ENCODE results near the gene PRIM1. TPM values are rescaled to one million over a fixed set of nuclear protein-coding genes. Genes with fewer than 3 reads are reported as not detected.
"Not testable (repeated sequence)": the region's sequence is repeated elsewhere in the genome, so short reads cannot be mapped to it uniquely, and the experiment has no call there.

Gene PRIM1
- polyA plus RNA-seq, 2 donors = 3.2 to 7.4 TPM

- Histone ChIP-seq H3K27ac (ENCODE audit: low read depth in 2 of 2, low read length in 1 of 2) (no peak overlapping the region), H3K4me3 (ENCODE audit: low read depth in 1 of 2, low read length in 2 of 2) (no peak overlapping the region), H3K27me3 (ENCODE audit: control insufficient read depth in 1 of 2, insufficient read depth in 2 of 2, low read length in 2 of 2) (no peaks in the 10 kb centered on the region), H3K9me3 (ENCODE audit: control insufficient read depth in 2 of 2, insufficient read depth in 1 of 2, low read depth in 1 of 2, low read length in 1 of 2) (no peaks in the 10 kb centered on the region), H3K36me3 (ENCODE audit: control insufficient read depth in 2 of 2, insufficient read depth in 2 of 2, low read length in 1 of 2) (peaks cover 0 to 23% of the 10 kb centered on the region in 2 donors), H3K4me1 (ENCODE audit: control insufficient read depth in 2 of 2, insufficient read depth in 2 of 2, low read length in 1 of 2) (peaks cover 9 to 14% of the 10 kb centered on the region in 2 donors)
- 92 to 93% methylated on average over 2 of the region's 2 CpGs for WGBS, 2 donors
Measured at GRCh38 chr12:56714431-56714929, 37.6 kb downstream of the PRIM1 start.

- H3K4me1 ChIP-seq (ENCODE audit: control insufficient read depth in 2 of 2, insufficient read depth in 2 of 2, low read length in 1 of 2) = peaks cover 3 to 9% of the 10 kb centered on the region in 2 donors
- no peaks in the 10 kb centered on the region for H3K9me3 ChIP-seq (ENCODE audit: control insufficient read depth in 2 of 2, insufficient read depth in 1 of 2, low read depth in 1 of 2, low read length in 1 of 2)
- H3K4me3 ChIP-seq (ENCODE audit: low read depth in 1 of 2, low read length in 2 of 2) = no peak overlapping the region
- peaks cover 0 to 19% of the 10 kb centered on the region in 2 donors for H3K36me3 ChIP-seq (ENCODE audit: control insufficient read depth in 2 of 2, insufficient read depth in 2 of 2, low read length in 1 of 2)
- no peaks in the 10 kb centered on the region for H3K27me3 ChIP-seq (ENCODE audit: control insufficient read depth in 1 of 2, insufficient read depth in 2 of 2, low read length in 2 of 2)
- no peak overlapping the region for H3K27ac ChIP-seq (ENCODE audit: low read depth in 2 of 2, low read length in 1 of 2)
- 88 to 93% methylated on average over 3 of the region's 3 CpGs for WGBS, 2 donors
Measured at GRCh38 chr12:56713345-56713744, 38.8 kb downstream of the PRIM1 start.

GRCh38 chr12:56709759-56710376 is 42.3 kb downstream of the PRIM1 start:
- no peak overlapping the region for H3K4me3 ChIP-seq (ENCODE audit: low read depth in 1 of 2, low read length in 2 of 2)
- H3K4me1 ChIP-seq (ENCODE audit: control insufficient read depth in 2 of 2, insufficient read depth in 2 of 2, low read length in 1 of 2) = no peaks in the 10 kb centered on the region
- peaks cover 0 to 11% of the 10 kb centered on the region in 2 donors for H3K36me3 ChIP-seq (ENCODE audit: control insufficient read depth in 2 of 2, insufficient read depth in 2 of 2, low read length in 1 of 2)
- H3K27me3 ChIP-seq (ENCODE audit: control insufficient read depth in 1 of 2, insufficient read depth in 2 of 2, low read length in 2 of 2) = no peaks in the 10 kb centered on the region
- H3K9me3 ChIP-seq (ENCODE audit: control insufficient read depth in 2 of 2, insufficient read depth in 1 of 2, low read depth in 1 of 2, low read length in 1 of 2) = no peaks in the 10 kb centered on the region
- no peak overlapping the region for H3K27ac ChIP-seq (ENCODE audit: low read depth in 2 of 2, low read length in 1 of 2)
- WGBS, 2 donors = 74 to 76% methylated on average over 5 of the region's 5 CpGs

GRCh38 chr12:56704522-56704921 is 47.6 kb downstream of the PRIM1 start:
- H3K36me3 ChIP-seq (ENCODE audit: control insufficient read depth in 2 of 2, insufficient read depth in 2 of 2, low read length in 1 of 2); H3K9me3 ChIP-seq (ENCODE audit: control insufficient read depth in 2 of 2, insufficient read depth in 1 of 2, low read depth in 1 of 2, low read length in 1 of 2); H3K27me3 ChIP-seq (ENCODE audit: control insufficient read depth in 1 of 2, insufficient read depth in 2 of 2, low read length in 2 of 2); H3K4me3 ChIP-seq (ENCODE audit: low read depth in 1 of 2, low read length in 2 of 2); H3K4me1 ChIP-seq (ENCODE audit: control insufficient read depth in 2 of 2, insufficient read depth in 2 of 2, low read length in 1 of 2); H3K27ac ChIP-seq (ENCODE audit: low read depth in 2 of 2, low read length in 1 of 2): not testable (repeated sequence)
- WGBS, 2 donors = 82 to 87% methylated on average over 5 of the region's 5 CpGs

DNA sequence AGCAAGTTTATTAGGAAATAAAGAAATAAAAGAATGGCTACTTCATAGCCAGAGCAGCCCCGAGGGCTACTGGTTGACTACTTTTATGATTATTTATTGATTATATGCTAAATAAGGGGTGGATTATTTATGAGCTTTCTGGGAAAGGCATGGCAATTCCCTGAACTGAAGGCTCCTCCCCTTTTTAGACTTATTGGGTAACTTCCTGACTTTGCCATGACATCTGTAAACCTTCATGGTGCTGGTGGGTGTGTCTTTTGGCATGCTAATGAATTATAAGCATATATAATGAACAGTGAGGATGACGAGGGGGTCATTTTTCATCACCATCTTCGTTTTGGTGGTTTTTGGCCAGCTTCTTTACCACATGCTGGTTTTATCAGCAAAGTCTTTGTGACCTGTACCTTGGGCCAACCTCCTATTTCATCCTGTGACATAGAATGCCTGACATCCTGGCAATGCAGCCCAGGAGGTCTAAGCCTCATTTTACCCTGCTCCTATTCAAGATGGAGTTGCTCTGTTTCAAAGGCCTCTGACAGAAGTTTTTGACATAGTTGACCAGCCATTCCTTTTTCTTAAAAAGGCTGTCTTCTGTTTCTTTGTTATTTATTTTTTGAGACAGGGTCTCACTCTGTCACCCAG is 53.0 kb downstream of the PRIM1 start:
- Histone ChIP-seq H3K9me3 (ENCODE audit: control insufficient read depth in 2 of 2, insufficient read depth in 1 of 2, low read depth in 1 of 2, low read length in 1 of 2) (no peaks in the 10 kb centered on the region), H3K27ac (ENCODE audit: low read depth in 2 of 2, low read length in 1 of 2) (no peak overlapping the region), H3K36me3 (ENCODE audit: control insufficient read depth in 2 of 2, insufficient read depth in 2 of 2, low read length in 1 of 2) (no peaks in the 10 kb centered on the region), H3K4me1 (ENCODE audit: control insufficient read depth in 2 of 2, insufficient read depth in 2 of 2, low read length in 1 of 2) (no peaks in the 10 kb centered on the region), H3K27me3 (ENCODE audit: control insufficient read depth in 1 of 2, insufficient read depth in 2 of 2, low read length in 2 of 2) (no peaks in the 10 kb centered on the region), H3K4me3 (ENCODE audit: low read depth in 1 of 2, low read length in 2 of 2) (no peak overlapping the region)
- WGBS, 2 donors = 72 to 77% methylated on average over 3 of the region's 3 CpGs

GRCh38 chr12:56695327-56696101 is 56.6 kb downstream of the PRIM1 start:
- no peaks in the 10 kb centered on the region for H3K9me3 ChIP-seq (ENCODE audit: control insufficient read depth in 2 of 2, insufficient read depth in 1 of 2, low read depth in 1 of 2, low read length in 1 of 2)
- H3K36me3 ChIP-seq (ENCODE audit: control insufficient read depth in 2 of 2, insufficient read depth in 2 of 2, low read length in 1 of 2) = no peaks in the 10 kb centered on the region
- WGBS, 2 donors = 75 to 78% methylated on average over 2 of the region's 2 CpGs
- no peaks in the 10 kb centered on the region for H3K4me1 ChIP-seq (ENCODE audit: control insufficient read depth in 2 of 2, insufficient read depth in 2 of 2, low read length in 1 of 2)
- no peak overlapping the region for H3K27ac ChIP-seq (ENCODE audit: low read depth in 2 of 2, low read length in 1 of 2)
- no peak overlapping the region for H3K4me3 ChIP-seq (ENCODE audit: low read depth in 1 of 2, low read length in 2 of 2)
- H3K27me3 ChIP-seq (ENCODE audit: control insufficient read depth in 1 of 2, insufficient read depth in 2 of 2, low read length in 2 of 2) = no peaks in the 10 kb centered on the region

GRCh38 chr12:56694161-56694560 is 58.0 kb downstream of the PRIM1 start:
- H3K9me3 ChIP-seq (ENCODE audit: control insufficient read depth in 2 of 2, insufficient read depth in 1 of 2, low read depth in 1 of 2, low read length in 1 of 2) = no peaks in the 10 kb centered on the region
- H3K27me3 ChIP-seq (ENCODE audit: control insufficient read depth in 1 of 2, insufficient read depth in 2 of 2, low read length in 2 of 2) = no peaks in the 10 kb centered on the region
- H3K36me3 ChIP-seq (ENCODE audit: control insufficient read depth in 2 of 2, insufficient read depth in 2 of 2, low read length in 1 of 2) = no peaks in the 10 kb centered on the region
- 84 to 86% methylated on average over 5 of the region's 5 CpGs for WGBS, 2 donors
- no peak overlapping the region for H3K4me3 ChIP-seq (ENCODE audit: low read depth in 1 of 2, low read length in 2 of 2)
- H3K4me1 ChIP-seq (ENCODE audit: control insufficient read depth in 2 of 2, insufficient read depth in 2 of 2, low read length in 1 of 2) = no peaks in the 10 kb centered on the region
- H3K27ac ChIP-seq (ENCODE audit: low read depth in 2 of 2, low read length in 1 of 2) = no peak overlapping the region

DNA sequence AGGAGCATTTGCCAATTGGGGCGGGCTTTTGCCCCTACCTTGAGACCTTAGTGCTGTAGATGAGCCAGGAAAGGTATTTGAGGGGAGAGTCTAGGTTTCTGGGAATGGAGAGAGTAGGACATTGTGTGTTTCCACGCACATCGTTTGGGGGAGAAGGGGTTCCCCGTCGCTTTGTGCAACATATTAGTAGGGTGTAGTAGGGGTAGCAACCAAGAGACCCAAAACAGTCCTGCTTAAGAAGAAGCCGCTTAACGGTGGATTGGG is 63.3 kb downstream of the PRIM1 start:
- WGBS, 2 donors = 1 to 2% methylated on average over 7 of the region's 7 CpGs
- no peaks in the 10 kb centered on the region for H3K9me3 ChIP-seq (ENCODE audit: control insufficient read depth in 2 of 2, insufficient read depth in 1 of 2, low read depth in 1 of 2, low read length in 1 of 2)

GRCh38 chr12:56688129-56688845 is 63.8 kb downstream of the PRIM1 start, which contains the start of gene PTGES3:
Gene PTGES3, minus strand, starts transcription at chr12:56688284. Its CDS starts 285 bp downstream, at chr12:56687999.
- H3K9me3 ChIP-seq (ENCODE audit: control insufficient read depth in 2 of 2, insufficient read depth in 1 of 2, low read depth in 1 of 2, low read length in 1 of 2) = no peaks in the 10 kb centered on the region
- H3K36me3 ChIP-seq (ENCODE audit: control insufficient read depth in 2 of 2, insufficient read depth in 2 of 2, low read length in 1 of 2) = no peaks in the 10 kb centered on the region
- peak within 1 kb of the TSS; percentile 90 to 96 for H3K4me3 ChIP-seq (ENCODE audit: low read depth in 1 of 2, low read length in 2 of 2)
- peak within 1 kb of the TSS; percentile 96 to 100 for H3K27ac ChIP-seq (ENCODE audit: low read depth in 2 of 2, low read length in 1 of 2)
- H3K27me3 ChIP-seq (ENCODE audit: control insufficient read depth in 1 of 2, insufficient read depth in 2 of 2, low read length in 2 of 2) = no peaks in the 10 kb centered on the region
- 0 to 1% methylated on average over 61 to 64 of the region's 64 CpGs for WGBS, 2 donors
- H3K4me1 ChIP-seq (ENCODE audit: control insufficient read depth in 2 of 2, insufficient read depth in 2 of 2, low read length in 1 of 2) = no peaks in the 10 kb centered on the region

More for the DNA sequence above, 63.3 kb downstream of the PRIM1 start:
- peak overlapping the region; percentile 36 to 96 for H3K4me3 ChIP-seq (ENCODE audit: low read depth in 1 of 2, low read length in 2 of 2)
- H3K36me3 ChIP-seq (ENCODE audit: control insufficient read depth in 2 of 2, insufficient read depth in 2 of 2, low read length in 1 of 2) = no peaks in the 10 kb centered on the region
- H3K27ac ChIP-seq (ENCODE audit: low read depth in 2 of 2, low read length in 1 of 2) = peak overlapping the region; percentile 96 to 100
- H3K4me1 ChIP-seq (ENCODE audit: control insufficient read depth in 2 of 2, insufficient read depth in 2 of 2, low read length in 1 of 2) = no peaks in the 10 kb centered on the region
- H3K27me3 ChIP-seq (ENCODE audit: control insufficient read depth in 1 of 2, insufficient read depth in 2 of 2, low read length in 2 of 2) = no peaks in the 10 kb centered on the region

Measured in esophagus (tissue), 2 donors.